ENCODE results near the gene OR4L1. TPM values are rescaled to one million over a fixed set of nuclear protein-coding genes. Genes with fewer than 3 reads are reported as not detected.

OR4L1 gene
- total RNA-seq, 3 donors from 2014 or later: not detected

Other genes with a start within 250 kb of the OR4L1 start
- not detected for gene OR4K2, start 184.9 kb upstream of the OR4L1 start, total RNA-seq
- not detected for gene OR4K5, start 139.4 kb upstream of the OR4L1 start, total RNA-seq
- gene OR4K1, start 129.1 kb upstream of the OR4L1 start, total RNA-seq: not detected
- not detected for gene OR4K15, start 84.5 kb upstream of the OR4L1 start, total RNA-seq
- not detected for gene OR4Q2, start 57.9 kb upstream of the OR4L1 start, total RNA-seq
- not detected for gene OR4K14, start 40.7 kb upstream of the OR4L1 start, total RNA-seq
- not detected for gene OR4K13, start 24.0 kb upstream of the OR4L1 start, total RNA-seq
- not detected for gene OR4K17, start 50.7 kb downstream of the OR4L1 start, total RNA-seq
- not detected for gene OR4N5, start 78.8 kb downstream of the OR4L1 start, total RNA-seq
- gene OR11G2, start 130.9 kb downstream of the OR4L1 start, total RNA-seq: not detected
- gene OR11H6, start 163.7 kb downstream of the OR4L1 start, total RNA-seq: not detected
- gene OR11H7, start 168.9 kb downstream of the OR4L1 start, total RNA-seq: not detected
- not detected for gene OR11H4, start 179.2 kb downstream of the OR4L1 start, total RNA-seq
- gene TTC5, start 245.9 kb downstream of the OR4L1 start, total RNA-seq: 10 to 100 TPM; 11.8 to 17.0 (median 13.2) TPM